ENCODE data around the gene SAG.

SAG gene

GRCh38 chr2:233319256-233319655 is 11.6 kb downstream of the SAG start:
- H3K27ac Mint-ChIP-seq: no peak overlapping the region
- H3K4me1 Mint-ChIP-seq: peaks cover 22% of the 10 kb centered on the region
- H3K27me3 Mint-ChIP-seq (ENCODE audit: low read depth, poor library complexity): peaks cover 5% of the 10 kb centered on the region
- no peaks in the 10 kb centered on the region for H3K9me3 Mint-ChIP-seq
- H3K4me3 Mint-ChIP-seq: no peak overlapping the region
- TF ChIP-seq CTCF (IDR thresholded peaks at IDR 0.05): no peak
- DNase-seq: no peak
- H3K36me3 Mint-ChIP-seq (ENCODE audit: low read depth): no peaks in the 10 kb centered on the region

GRCh38 chr2:233320470-233320869 is 12.9 kb downstream of the SAG start:
- no peak for DNase-seq
- Mint-ChIP-seq H3K27me3 (ENCODE audit: low read depth, poor library complexity) (peaks cover 5% of the 10 kb centered on the region), H3K4me3 (no peak overlapping the region), H3K27ac (no peak overlapping the region), H3K36me3 (ENCODE audit: low read depth) (no peaks in the 10 kb centered on the region), H3K4me1 (peaks cover 22% of the 10 kb centered on the region), H3K9me3 (no peaks in the 10 kb centered on the region)
- TF ChIP-seq CTCF (IDR thresholded peaks at IDR 0.05): no peak

- H3K27me3 Mint-ChIP-seq (ENCODE audit: low read depth, poor library complexity): peaks cover 5% of the 10 kb centered on the region
Measured at GRCh38 chr2:233321166-233321565, 13.6 kb downstream of the SAG start.

GRCh38 chr2:233323851-233324250 is 16.2 kb downstream of the SAG start:
- no peak for DNase-seq
- no peaks in the 10 kb centered on the region for H3K9me3 Mint-ChIP-seq
- no peak overlapping the region for H3K27ac Mint-ChIP-seq
- H3K4me3 Mint-ChIP-seq: no peak overlapping the region
- peaks cover 9% of the 10 kb centered on the region for H3K27me3 Mint-ChIP-seq (ENCODE audit: low read depth, poor library complexity)
- no peak for TF ChIP-seq CTCF (IDR thresholded peaks at IDR 0.05)
- H3K36me3 Mint-ChIP-seq (ENCODE audit: low read depth): no peaks in the 10 kb centered on the region
- peaks cover 23% of the 10 kb centered on the region for H3K4me1 Mint-ChIP-seq

More at GRCh38 chr2:233321166-233321565, 13.6 kb downstream of the SAG start:
- no peaks in the 10 kb centered on the region for H3K36me3 Mint-ChIP-seq (ENCODE audit: low read depth)
- peaks cover 22% of the 10 kb centered on the region for H3K4me1 Mint-ChIP-seq
- H3K4me3 Mint-ChIP-seq: no peak overlapping the region
- H3K9me3 Mint-ChIP-seq: no peaks in the 10 kb centered on the region
- H3K27ac Mint-ChIP-seq: peak overlapping the region; percentile 33
- no peak for TF ChIP-seq CTCF (IDR thresholded peaks at IDR 0.05)
- DNase-seq: no peak

- Mint-ChIP-seq H3K4me3 (no peak overlapping the region), H3K4me1 (peaks cover 27% of the 10 kb centered on the region), H3K36me3 (ENCODE audit: low read depth) (no peaks in the 10 kb centered on the region), H3K27me3 (ENCODE audit: low read depth, poor library complexity) (peaks cover 9% of the 10 kb centered on the region), H3K9me3 (no peaks in the 10 kb centered on the region), H3K27ac (no peak overlapping the region)
- no peak for DNase-seq
- TF ChIP-seq CTCF (IDR thresholded peaks at IDR 0.05): no peak
Measured at GRCh38 chr2:233325256-233325655, 17.6 kb downstream of the SAG start.

GRCh38 chr2:233325814-233326213 is 18.2 kb downstream of the SAG start:
- no peak for DNase-seq
- Mint-ChIP-seq H3K4me1 (peaks cover 21% of the 10 kb centered on the region), H3K27me3 (ENCODE audit: low read depth, poor library complexity) (peaks cover 9% of the 10 kb centered on the region), H3K36me3 (ENCODE audit: low read depth) (no peaks in the 10 kb centered on the region), H3K9me3 (no peaks in the 10 kb centered on the region), H3K27ac (no peak overlapping the region), H3K4me3 (no peak overlapping the region)
- no peak for TF ChIP-seq CTCF (IDR thresholded peaks at IDR 0.05)

Measured in nephron progenitor cell (in vitro differentiated cells).